Upper lobe of left lung (tissue), 4 donors: Measurements from ENCODE around the gene ZNF681.

Experiments
- POLR2A ChIP-seq, 4 donors: fragments of 450-650 bp; IDR thresholded peaks; one replicate each; pipeline ENCODE4 v1.5.1; 2016 to 2017; ENCODE audit warnings: antibody characterized with exemption in 4 of 4, mild to moderate bottlenecking in 2 of 4
- POLR2AphosphoS5 ChIP-seq, 2 donors: sonication (generic); formaldehyde crosslinking; IDR thresholded peaks; one replicate each; pipeline ENCODE4 v1.5.1; 2017; ENCODE audit warnings: antibody characterized with exemption in 2 of 2

DNA sequence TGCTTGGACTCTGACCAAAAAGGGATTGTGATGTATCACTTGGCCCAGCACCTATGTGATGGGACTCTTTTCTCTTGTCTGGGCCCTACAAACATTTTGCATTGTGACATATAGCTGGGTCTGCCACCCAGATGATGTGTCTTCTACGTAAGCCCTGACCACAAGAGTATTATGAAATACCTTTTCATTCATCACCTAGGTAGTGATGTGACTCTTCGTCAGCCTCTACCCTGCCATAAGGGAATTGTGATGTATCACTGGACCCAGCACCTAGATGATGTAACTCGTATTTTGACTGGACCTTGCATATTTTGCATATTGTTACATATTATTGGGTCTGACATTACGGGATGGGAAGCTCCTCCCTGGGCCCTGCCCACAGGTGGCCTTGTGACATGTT is 29.7 kb upstream of the ZNF681 start:
- no peak for TF ChIP-seq POLR2A (IDR thresholded peaks at IDR 0.05)
- TF ChIP-seq POLR2AphosphoS5 (IDR thresholded peaks at IDR 0.05), result no peak
